Activated gamma-delta T cell treated with anti-CD3 and anti-CD28 coated beads, Interleukin-2, amount 50 U/mL, for 16 hours (primary cell): ENCODE measurements around the gene STK39.

Experiments used
- DNase-seq: peaks from one replicate; pipeline ENCODE4 v3.0.0-alpha.2; 2020; ENCODE audit warnings: low read depth

STK39 gene

GRCh38 chr2:167925758-167926157 is 321.6 kb downstream of the STK39 start:
- DNase-seq = no peak

- no peak for DNase-seq
Observed at GRCh38 chr2:167924556-167924955, 322.8 kb downstream of the STK39 start.

GRCh38 chr2:167916756-167917155 is 330.6 kb downstream of the STK39 start:
- no peak for DNase-seq

GRCh38 chr2:167914969-167915368 is 332.4 kb downstream of the STK39 start:
- DNase-seq = no peak

GRCh38 chr2:167908786-167909185 is 338.6 kb downstream of the STK39 start:
- DNase-seq = no peak

GRCh38 chr2:167905668-167906067 is 341.7 kb downstream of the STK39 start:
- no peak for DNase-seq
